Uterus (tissue), 2 donors: ENCODE data around the gene MBD5.

ENCODE experiments used
- CTCF ChIP-seq, 4 experiments: fragments of 200-600 bp in 2 of 4; fragments of 450-650 bp in 2 of 4; sonication (generic) in 2 of 4; IDR thresholded peaks; one replicate each; pipeline ENCODE4 v1.5.1; 2016 to 2019; ENCODE audit warnings: antibody characterized with exemption in 4 of 4, mild to moderate bottlenecking in 2 of 4, moderate library complexity in 1 of 4
- POLR2A ChIP-seq, 2 donors: fragments of 450-650 bp; IDR thresholded peaks; one replicate each; pipeline ENCODE4 v1.6.1; 2016; ENCODE audit warnings: antibody characterized with exemption in 2 of 2, mild to moderate bottlenecking in 1 of 2, moderate library complexity in 1 of 2

GRCh38 chr2:147999126-147999525 is 21.8 kb upstream of the MBD5 start:
- TF ChIP-seq CTCF (IDR thresholded peaks at IDR 0.05), result no peak
- no peak for TF ChIP-seq POLR2A (IDR thresholded peaks at IDR 0.05)
